ENCODE measurements around the gene NUCB2.

NUCB2 gene

GRCh38 chr11:17328871-17329494 is 52.4 kb downstream of the NUCB2 start:
- Histone ChIP-seq H3K4me1 (no peaks in the 10 kb centered on the region), H3K9me3 (peaks cover 7% of the 10 kb centered on the region; the same call in 1 of the 2 replicates), H3K4me2 (no peak overlapping the region), H3K9ac (no peak overlapping the region), H3K27me3 (no peaks in the 10 kb centered on the region), H3K27ac (no peak overlapping the region), H4K20me1 (no peaks in the 10 kb centered on the region), H3K4me3 (no peak overlapping the region), H3K36me3 (peaks cover 89% of the 10 kb centered on the region)
- TF ChIP-seq Cebpa-rat (IDR thresholded peaks at IDR 0.05), result no peak

GRCh38 chr11:17331669-17332068 is 55.1 kb downstream of the NUCB2 start:
- Histone ChIP-seq H3K27ac (no peak overlapping the region), H3K4me3 (no peak overlapping the region), H3K36me3 (peaks cover 82% of the 10 kb centered on the region), H4K20me1 (no peaks in the 10 kb centered on the region), H3K27me3 (no peaks in the 10 kb centered on the region), H3K9ac (no peak overlapping the region), H3K4me2 (no peak overlapping the region), H3K4me1 (no peaks in the 10 kb centered on the region), H3K9me3 (no peaks in the 10 kb centered on the region)
- TF ChIP-seq Cebpa-rat (IDR thresholded peaks at IDR 0.05), result no peak

- peaks cover 70% of the 10 kb centered on the region for H3K36me3 ChIP-seq
- no peak for TF ChIP-seq Cebpa-rat (IDR thresholded peaks at IDR 0.05)
These were observed 57.5 kb downstream of the NUCB2 start for GRCh38 chr11:17333799-17334586.

GRCh38 chr11:17343257-17343656 is 66.7 kb downstream of the NUCB2 start:
- H3K4me2 ChIP-seq, result no peak overlapping the region
- no peak for TF ChIP-seq Cebpa-rat (IDR thresholded peaks at IDR 0.05)
- H3K4me1 ChIP-seq, result no peaks in the 10 kb centered on the region
- no peak overlapping the region for H3K9ac ChIP-seq
- H4K20me1 ChIP-seq, result no peaks in the 10 kb centered on the region
- H3K27me3 ChIP-seq, result no peaks in the 10 kb centered on the region
- H3K4me3 ChIP-seq, result no peak overlapping the region
- no peak overlapping the region for H3K27ac ChIP-seq
- peaks cover 11% of the 10 kb centered on the region; the same call in 1 of the 2 replicates for H3K36me3 ChIP-seq
- no peaks in the 10 kb centered on the region for H3K9me3 ChIP-seq

More at GRCh38 chr11:17333799-17334586, 57.5 kb downstream of the NUCB2 start:
- H3K27me3 ChIP-seq, result no peaks in the 10 kb centered on the region
- no peak overlapping the region for H3K9ac ChIP-seq
- H3K4me1 ChIP-seq, result no peaks in the 10 kb centered on the region
- H3K4me3 ChIP-seq, result no peak overlapping the region
- H3K27ac ChIP-seq, result no peak overlapping the region
- no peak overlapping the region for H3K4me2 ChIP-seq
- no peaks in the 10 kb centered on the region for H3K9me3 ChIP-seq
- H4K20me1 ChIP-seq, result no peaks in the 10 kb centered on the region

GRCh38 chr11:17343907-17344306 is 67.4 kb downstream of the NUCB2 start:
- H3K9ac ChIP-seq, result no peak overlapping the region
- H3K4me2 ChIP-seq, result no peak overlapping the region
- no peaks in the 10 kb centered on the region for H3K9me3 ChIP-seq
- no peaks in the 10 kb centered on the region for H3K4me1 ChIP-seq
- no peaks in the 10 kb centered on the region for H3K27me3 ChIP-seq
- no peaks in the 10 kb centered on the region for H4K20me1 ChIP-seq
- no peak overlapping the region for H3K27ac ChIP-seq
- H3K4me3 ChIP-seq, result no peak overlapping the region
- H3K36me3 ChIP-seq, result peaks cover 11% of the 10 kb centered on the region
- TF ChIP-seq Cebpa-rat (IDR thresholded peaks at IDR 0.05), result no peak

GRCh38 chr11:17347676-17348075 is 71.1 kb downstream of the NUCB2 start:
- Histone ChIP-seq H3K9ac (no peak overlapping the region), H4K20me1 (peaks cover 30% of the 10 kb centered on the region), H3K4me1 (peaks cover 14% of the 10 kb centered on the region), H3K4me2 (no peak overlapping the region), H3K4me3 (no peak overlapping the region), H3K9me3 (no peaks in the 10 kb centered on the region), H3K36me3 (peaks cover 17% of the 10 kb centered on the region), H3K27ac (no peak overlapping the region), H3K27me3 (peaks cover 35% of the 10 kb centered on the region)
- no peak for TF ChIP-seq Cebpa-rat (IDR thresholded peaks at IDR 0.05)

GRCh38 chr11:17350455-17351171 is 74.1 kb downstream of the NUCB2 start:
- Histone ChIP-seq H3K27me3 (peaks cover 56% of the 10 kb centered on the region), H4K20me1 (peaks cover 47% of the 10 kb centered on the region), H3K9ac (no peak overlapping the region), H3K36me3 (peaks cover 6% of the 10 kb centered on the region), H3K4me3 (no peak overlapping the region), H3K9me3 (peaks cover 7% of the 10 kb centered on the region), H3K27ac (no peak overlapping the region), H3K4me2 (no peak overlapping the region), H3K4me1 (peaks cover 28% of the 10 kb centered on the region)
- no peak for TF ChIP-seq Cebpa-rat (IDR thresholded peaks at IDR 0.05)

- H3K27ac ChIP-seq, result no peak overlapping the region
- H3K27me3 ChIP-seq, result peaks cover 56% of the 10 kb centered on the region
- no peak overlapping the region for H3K9ac ChIP-seq
- peaks cover 28% of the 10 kb centered on the region for H3K4me1 ChIP-seq
- peaks cover 6% of the 10 kb centered on the region for H3K36me3 ChIP-seq
- H3K4me2 ChIP-seq, result peak overlapping the region; percentile 95
- peaks cover 10% of the 10 kb centered on the region for H3K9me3 ChIP-seq
- peak overlapping the region; percentile 64 for H3K4me3 ChIP-seq
- TF ChIP-seq Cebpa-rat (IDR thresholded peaks at IDR 0.05), result no peak
- H4K20me1 ChIP-seq, result peaks cover 47% of the 10 kb centered on the region
These were observed 74.6 kb downstream of the NUCB2 start for GRCh38 chr11:17351172-17351509.

GRCh38 chr11:17351510-17352176 is 75.1 kb downstream of the NUCB2 start, which contains the start of gene NCR3LG1:
TSS of gene NCR3LG1 (plus strand) at chr11:17351800. CDS start at chr11:17351970, 170 bp downstream.
- H3K36me3 ChIP-seq, result peaks cover 6% of the 10 kb centered on the region
- peak within 1 kb of the TSS; percentile 95 for H3K4me2 ChIP-seq
- peaks cover 47% of the 10 kb centered on the region for H4K20me1 ChIP-seq
- H3K4me1 ChIP-seq, result peaks cover 28% of the 10 kb centered on the region
- no peak within 1 kb of the TSS for H3K27ac ChIP-seq
- peak within 1 kb of the TSS; percentile 64 for H3K4me3 ChIP-seq
- H3K9me3 ChIP-seq, result peaks cover 10% of the 10 kb centered on the region
- peaks cover 56% of the 10 kb centered on the region for H3K27me3 ChIP-seq
- H3K9ac ChIP-seq, result no peak within 1 kb of the TSS
- TF ChIP-seq Cebpa-rat (IDR thresholded peaks at IDR 0.05), result no peak

Data from BLaER1 (cell line).